Activated naive CD4-positive, alpha-beta T cell treated with Interleukin-2 at 50 U/mL for 16 hours (primary cell): ENCODE measurements around the gene SCN11A.

Experiments used
- DNase-seq: peaks from one replicate; pipeline ENCODE4 v3.0.0-alpha.2; 2020

Gene SCN11A

GRCh38 chr3:39051649-39052561 is at the start of gene SCN11A, which contains the start of gene WDR48:
Gene SCN11A (minus strand): TSS chr3:39051944. CDS start chr3:38950362, 101,582 bp downstream.
Gene WDR48 (plus strand): TSS chr3:39052016. CDS start chr3:39052026, 10 bp downstream.
- peak; percentile 94 for DNase-seq

GRCh38 chr3:39101022-39101689 is 49.4 kb upstream of the SCN11A start:
- peak; percentile 47 for DNase-seq

GRCh38 chr3:39100500-39100886 is 48.7 kb upstream of the SCN11A start:
- DNase-seq: no peak

GRCh38 chr3:39099738-39100499 is 48.2 kb upstream of the SCN11A start:
- DNase-seq: no peak

- no peak for DNase-seq
Observed at GRCh38 chr3:39099242-39099641, 47.5 kb upstream of the SCN11A start.

- DNase-seq: no peak
Observed at GRCh38 chr3:39098473-39099000, 46.8 kb upstream of the SCN11A start.

GRCh38 chr3:39097716-39098472 is 46.1 kb upstream of the SCN11A start:
- DNase-seq: no peak

- DNase-seq: no peak
Observed at GRCh38 chr3:39096775-39097174, 45.0 kb upstream of the SCN11A start.

- DNase-seq: no peak
Observed at GRCh38 chr3:39095778-39096177, 44.0 kb upstream of the SCN11A start.

- DNase-seq: no peak
Observed at GRCh38 chr3:39094851-39095677, 43.3 kb upstream of the SCN11A start.

- DNase-seq: no peak
Observed at GRCh38 chr3:39090922-39091321, 39.2 kb upstream of the SCN11A start.

GRCh38 chr3:39088889-39089288 is 37.1 kb upstream of the SCN11A start:
- no peak for DNase-seq

- no peak for DNase-seq
Observed at GRCh38 chr3:39088456-39088855, 36.7 kb upstream of the SCN11A start.

GRCh38 chr3:39086144-39086543 is 34.4 kb upstream of the SCN11A start:
- DNase-seq: no peak

GRCh38 chr3:39082666-39083313 is 31.0 kb upstream of the SCN11A start:
- no peak for DNase-seq

GRCh38 chr3:39080026-39080425 is 28.3 kb upstream of the SCN11A start:
- DNase-seq: no peak

- DNase-seq: no peak
Observed at GRCh38 chr3:39079530-39079929, 27.8 kb upstream of the SCN11A start.

- no peak for DNase-seq
Observed at GRCh38 chr3:39075910-39076309, 24.2 kb upstream of the SCN11A start.

GRCh38 chr3:39068556-39068955 is 16.8 kb upstream of the SCN11A start:
- no peak for DNase-seq

- no peak for DNase-seq
Observed at GRCh38 chr3:39067286-39067685, 15.5 kb upstream of the SCN11A start.

- DNase-seq: no peak
Observed at GRCh38 chr3:39065197-39065596, 13.5 kb upstream of the SCN11A start.
